ENCODE results near the gene KDF1. TPM values are rescaled to one million over a fixed set of nuclear protein-coding genes. Genes with fewer than 3 reads are reported as not detected.
A peak's percentile ranks its signal among the peaks of the same experiment; 100 is the strongest.
"Not testable (repeated sequence)": the region's sequence is repeated elsewhere in the genome, so short reads cannot be mapped to it uniquely, and the experiment has no call there.

The KDF1 gene
- total RNA-seq, 3 donors from 2014 or later (not counting 1 experiment from before 2014, with no cell fraction given), result 0.20 to 0.52 TPM; not detected in 1

- peaks cover 0 to 8% of the 10 kb centered on the region in 2 donors for H3K27me3 Mint-ChIP-seq (ENCODE audit: low read depth in 2 of 2)
- Histone ChIP-seq H3K36me3 (ENCODE audit: control insufficient read depth, insufficient read depth, low read length) (peaks cover 9% of the 10 kb centered on the region), H3K4me3 (ENCODE audit: low read length) (no peak overlapping the region), H3K9me3 (ENCODE audit: control insufficient read depth, insufficient read depth, low read length) (no peaks in the 10 kb centered on the region), H3K27me3 (ENCODE audit: control insufficient read depth, insufficient read depth, low read length) (no peaks in the 10 kb centered on the region), H3K4me1 (ENCODE audit: control insufficient read depth, insufficient read depth, low read length) (no peaks in the 10 kb centered on the region), H3K27ac (ENCODE audit: low read length) (no peak overlapping the region)
- intact Hi-C loops (cut with micrococcal nuclease), result no loop called here
- no peak for TF ChIP-seq CTCF (IDR thresholded peaks at IDR 0.05)
- H3K4me1 Mint-ChIP-seq, result no peaks in the 10 kb centered on the region
- WGBS (ENCODE audit: insufficient coverage), result 98% methylated on average over 7 of the region's 8 CpGs
- no peak overlapping the region for H3K27ac Mint-ChIP-seq
- no peak for DNase-seq
- H3K4me3 Mint-ChIP-seq, result no peak overlapping the region
- H3K36me3 Mint-ChIP-seq, result no peaks in the 10 kb centered on the region
- ATAC-seq, result no peak
- H3K9me3 Mint-ChIP-seq, result no peaks in the 10 kb centered on the region
Measured at GRCh38 chr1:26950602-26951001, 9.7 kb downstream of the KDF1 start.

GRCh38 chr1:26949926-26950319 lies 10.3 kb downstream of the KDF1 start:
- no peak overlapping the region for H3K4me3 ChIP-seq (ENCODE audit: low read length)
- Mint-ChIP-seq H3K27ac (peak overlapping the region in 1 of 2 donors; percentile 22), H3K9me3 (no peaks in the 10 kb centered on the region), H3K4me1 (no peaks in the 10 kb centered on the region), H3K27me3 (ENCODE audit: low read depth in 2 of 2) (peaks cover 0 to 4% of the 10 kb centered on the region in 2 donors), H3K4me3 (no peak overlapping the region), H3K36me3 (no peaks in the 10 kb centered on the region)
- no peaks in the 10 kb centered on the region for H3K27me3 ChIP-seq (ENCODE audit: control insufficient read depth, insufficient read depth, low read length)
- no peak overlapping the region for H3K27ac ChIP-seq (ENCODE audit: low read length)
- TF ChIP-seq CTCF (IDR thresholded peaks at IDR 0.05), result no peak
- intact Hi-C loops (cut with micrococcal nuclease), result no loop called here
- ATAC-seq (no peak), DNase-seq (no peak)
- peaks cover 15% of the 10 kb centered on the region for H3K36me3 ChIP-seq (ENCODE audit: control insufficient read depth, insufficient read depth, low read length)
- H3K4me1 ChIP-seq (ENCODE audit: control insufficient read depth, insufficient read depth, low read length), result no peaks in the 10 kb centered on the region
- H3K9me3 ChIP-seq (ENCODE audit: control insufficient read depth, insufficient read depth, low read length), result no peaks in the 10 kb centered on the region
- 86% methylated on average over 3 of the region's 3 CpGs for WGBS (ENCODE audit: insufficient coverage)

- no peaks in the 10 kb centered on the region for H3K27me3 ChIP-seq (ENCODE audit: control insufficient read depth, insufficient read depth, low read length)
- Mint-ChIP-seq H3K4me3 (no peak overlapping the region), H3K27ac (peak overlapping the region in 1 of 2 donors; percentile 22), H3K9me3 (no peaks in the 10 kb centered on the region), H3K36me3 (no peaks in the 10 kb centered on the region), H3K27me3 (ENCODE audit: low read depth in 2 of 2) (peaks cover 0 to 4% of the 10 kb centered on the region in 2 donors), H3K4me1 (no peaks in the 10 kb centered on the region)
- no peak overlapping the region for H3K27ac ChIP-seq (ENCODE audit: low read length)
- no peaks in the 10 kb centered on the region for H3K9me3 ChIP-seq (ENCODE audit: control insufficient read depth, insufficient read depth, low read length)
- ATAC-seq (no peak), DNase-seq (no peak)
- intact Hi-C loops (cut with micrococcal nuclease), result no loop called here
- peaks cover 18% of the 10 kb centered on the region for H3K36me3 ChIP-seq (ENCODE audit: control insufficient read depth, insufficient read depth, low read length)
- H3K4me3 ChIP-seq (ENCODE audit: low read length), result no peak overlapping the region
- no peak for TF ChIP-seq CTCF (IDR thresholded peaks at IDR 0.05)
- WGBS (ENCODE audit: insufficient coverage), result 100% methylated on average over 1 of the region's 1 CpG
- H3K4me1 ChIP-seq (ENCODE audit: control insufficient read depth, insufficient read depth, low read length), result no peaks in the 10 kb centered on the region
Measured at GRCh38 chr1:26949266-26949925, 10.9 kb downstream of the KDF1 start.

- H3K36me3 Mint-ChIP-seq; intact Hi-C loops (cut with micrococcal nuclease); ATAC-seq; H3K27me3 Mint-ChIP-seq (ENCODE audit: low read depth in 2 of 2); H3K27ac Mint-ChIP-seq; H3K27me3 ChIP-seq (ENCODE audit: control insufficient read depth, insufficient read depth, low read length); DNase-seq; H3K9me3 Mint-ChIP-seq; H3K27ac ChIP-seq (ENCODE audit: low read length); H3K4me1 ChIP-seq (ENCODE audit: control insufficient read depth, insufficient read depth, low read length); H3K4me3 ChIP-seq (ENCODE audit: low read length); H3K4me1 Mint-ChIP-seq; H3K4me3 Mint-ChIP-seq; H3K9me3 ChIP-seq (ENCODE audit: control insufficient read depth, insufficient read depth, low read length): not testable (repeated sequence)
- peaks cover 22% of the 10 kb centered on the region for H3K36me3 ChIP-seq (ENCODE audit: control insufficient read depth, insufficient read depth, low read length)
- WGBS (ENCODE audit: insufficient coverage), result 91% methylated on average over 16 of the region's 16 CpGs
Measured at GRCh38 chr1:26948725-26949057, 11.6 kb downstream of the KDF1 start.

Data from natural killer cell (primary cell).